HepG2 (cell line): Measurements from ENCODE around the gene TMEM250. TPM values are rescaled to one million over a fixed set of nuclear protein-coding genes. Genes with fewer than 3 reads are reported as not detected.
A peak's percentile ranks its signal among the peaks of the same experiment; 100 is the strongest.

Source experiments
- ATF7 ChIP-seq, 2 experiments: fragments of 450-650 bp in 1 of 2; sonication (generic) in 1 of 2; formaldehyde crosslinking in 1 of 2; IDR thresholded peaks; 2 replicates each; pipeline versions ENCODE4 v1.4.0 to v1.6.1; 2016 to 2020; ENCODE audit warnings: antibody characterized with exemption in 1 of 2, mild to moderate bottlenecking in 1 of 2, missing genetic modification reagents in 1 of 2
- FOSL2 ChIP-seq: sonication (generic); formaldehyde crosslinking; IDR thresholded peaks from 2 replicates; pipeline ENCODE4 v1.4.0; 2020; ENCODE audit warnings: missing genetic modification reagents
- GATAD1 ChIP-seq: IDR thresholded peaks from 2 replicates; pipeline ENCODE4 v1.6.1; 2016; ENCODE audit warnings: missing genetic modification reagents, missing compliant biosample characterization
- GLI4 ChIP-seq: sonication (generic); formaldehyde crosslinking; IDR thresholded peaks from 2 replicates; pipeline ENCODE4 v1.5.1; 2020; ENCODE audit warnings: missing genetic modification reagents, mild to moderate bottlenecking, moderate library complexity, borderline replicate concordance
- HDAC1 ChIP-seq: sonication (generic); formaldehyde crosslinking; IDR thresholded peaks from 2 replicates; pipeline ENCODE4 v1.5.1; 2020; ENCODE audit warnings: mild to moderate bottlenecking, missing genetic modification reagents
- HNF4G ChIP-seq, 2 experiments: sonication (generic) in 1 of 2; formaldehyde crosslinking in 1 of 2; IDR thresholded peaks; 2 replicates each; pipeline versions ENCODE4 v1.4.0 to v1.6.1; 2011 to 2020; ENCODE audit warnings: borderline replicate concordance in 2 of 2, low read depth in 2 of 2, mild to moderate bottlenecking in 2 of 2, low read length in 1 of 2, missing genetic modification reagents in 1 of 2, moderate library complexity in 1 of 2
- KDM6A ChIP-seq: IDR thresholded peaks from 2 replicates; pipeline ENCODE4 v1.6.1; 2016; ENCODE audit warnings: low read depth
- MIER3 ChIP-seq: IDR thresholded peaks from 2 replicates; pipeline ENCODE4 v1.6.1; 2016; ENCODE audit warnings: missing compliant biosample characterization, borderline replicate concordance
- RBAK ChIP-seq: sonication (generic); formaldehyde crosslinking; IDR thresholded peaks from 2 replicates; pipeline ENCODE4 v1.5.1; 2020; ENCODE audit warnings: mild to moderate bottlenecking, missing genetic modification reagents
- SMAD3 ChIP-seq: sonication (generic); formaldehyde crosslinking; IDR thresholded peaks from 2 replicates; pipeline ENCODE4 v1.4.0; 2020; ENCODE audit warnings: missing genetic modification reagents
- SMC3 ChIP-seq: IDR thresholded peaks from 2 replicates; pipeline ENCODE4 v1.6.1; 2011; ENCODE audit warnings: low read length, improper control_type of control experiment
- STAG1 ChIP-seq: sonication (generic); formaldehyde crosslinking; IDR thresholded peaks from 2 replicates; pipeline ENCODE4 v1.4.0; 2020; ENCODE audit warnings: missing genetic modification reagents
- TEF ChIP-seq: sonication (generic); formaldehyde crosslinking; IDR thresholded peaks from 2 replicates; pipeline ENCODE4 v1.5.0; 2020; ENCODE audit warnings: missing genetic modification reagents
- ZNF256 ChIP-seq: sonication (generic); formaldehyde crosslinking; conservative IDR thresholded peaks from 2 replicates; pipeline ENCODE4 v1.4.0; 2020; ENCODE audit warnings: missing genetic modification reagents
- ZNF44 ChIP-seq: sonication (generic); formaldehyde crosslinking; IDR thresholded peaks from 2 replicates; pipeline ENCODE4 v1.5.1; 2020; ENCODE audit warnings: mild to moderate bottlenecking, missing genetic modification reagents
- ZNF713 ChIP-seq: sonication (generic); formaldehyde crosslinking; IDR thresholded peaks from 2 replicates; pipeline ENCODE4 v1.4.0; 2020; ENCODE audit warnings: mild to moderate bottlenecking, missing genetic modification reagents
- ZNF75D ChIP-seq: sonication (generic); formaldehyde crosslinking; IDR thresholded peaks from 2 replicates; pipeline ENCODE4 v1.8.1; 2023; ENCODE audit warnings: missing genetic modification reagents, mild to moderate bottlenecking, borderline replicate concordance
- ZSCAN22 ChIP-seq: sonication (generic); formaldehyde crosslinking; IDR thresholded peaks from 2 replicates; pipeline ENCODE4 v1.4.0; 2020; ENCODE audit warnings: mild to moderate bottlenecking, missing genetic modification reagents
- ZZZ3 ChIP-seq: sonication (generic); formaldehyde crosslinking; IDR thresholded peaks from 2 replicates; pipeline ENCODE4 v1.4.0; 2020; ENCODE audit warnings: missing genetic modification reagents, mild to moderate bottlenecking, borderline replicate concordance
- polyA plus RNA-seq, 8 experiments: library from polyadenylated mRNA; depleted of rRNA in 3 of 8; stranded (reverse) in 7 of 8; unstranded in 1 of 8; fragments of >200 nt; fragmentation: Illumina TruSeq in 4 of 8; extraction: Trizol in 4 of 8; gene quantifications; 2 replicates each; pipeline versions ENCODE4 v1.2.1 to v1.2.3, GENCODE V29; 2011 to 2016; ENCODE audit warnings: low read depth in 4 of 8, missing spikeins in 1 of 8, mixed read lengths in 1 of 8; ENCODE audit not compliant: insufficient read depth in 1 of 8
- total RNA-seq, 5 experiments: library from RNA; depleted of rRNA; stranded (reverse); fragments of >200 nt; fragmentation: Illumina TruSeq; extraction: Trizol; gene quantifications; 2 replicates each; pipeline ENCODE4 v1.2.3, GENCODE V29; 2016; ENCODE audit warnings: low read depth in 1 of 5
- TF ChIP-seq, protein P1 (sequence below): sonication (generic); formaldehyde crosslinking; IDR thresholded peaks from 2 replicates; pipeline ENCODE4 v1.4.0; 2020; ENCODE audit warnings: missing genetic modification reagents; ENCODE audit errors: not compliant biosample characterization
- TF ChIP-seq, protein P2 (sequence below): sonication (generic); formaldehyde crosslinking; IDR thresholded peaks from 2 replicates; pipeline ENCODE4 v1.8.1; 2023; ENCODE audit warnings: mild to moderate bottlenecking, missing genetic modification reagents
- TF ChIP-seq, protein P3 (sequence below): sonication (generic); formaldehyde crosslinking; IDR thresholded peaks from 2 replicates; pipeline ENCODE4 v1.5.0; 2020; ENCODE audit warnings: missing genetic modification reagents

TMEM250 gene
- total and polyA plus RNA-seq, 2 of the 13 experiments (the other 11 are each of a cell fraction or from before 2014, with no cell fraction given) = 5.5 to 13.9 TPM

- TF ChIP-seq GLI4 (0 out of 2 replicates have a peak, but pooled peaks have one; percentile 76), STAG1 (CRISPR knock-in tag) (peak; percentile 17), MIER3 (CRISPR knock-in tag) (peak; percentile 70; the same call in 1 of the 2 replicates), HNF4G (IDR thresholded peaks at IDR 0.05; ENCODE audit: borderline replicate concordance, low read depth, low read length) (peak; percentile 77; the same call in 1 of the 2 replicates), HNF4G (CRISPR knock-in tag; IDR thresholded peaks at IDR 0.05; ENCODE audit: borderline replicate concordance, low read depth) (peak; percentile 75; the same call in 1 of the 2 replicates), ZSCAN22 (CRISPR knock-in tag) (0 out of 2 replicates have a peak, but pooled peaks have one; percentile 61), SMAD3 (CRISPR knock-in tag) (no peak), ZZZ3 (CRISPR knock-in tag) (no peak), GATAD1 (CRISPR knock-in tag) (no peak), TEF (CRISPR knock-in tag) (no peak), KDM6A (CRISPR knock-in tag) (peak; percentile 87), ZNF75D (CRISPR knock-in tag) (no peak), SMC3 (no peak), HDAC1 (CRISPR knock-in tag) (peak; percentile 31; the same call in 1 of the 2 replicates), ZNF256 (CRISPR knock-in tag) (no peak), ZNF713 (CRISPR knock-in tag) (no peak), RBAK (CRISPR knock-in tag) (no peak), FOSL2 (CRISPR knock-in tag) (no peak; the same call in 1 of the 2 replicates), ZNF44 (CRISPR knock-in tag) (0 out of 2 replicates have a peak, but pooled peaks have one; percentile 23), ATF7 (IDR thresholded peaks at IDR 0.05) (no peak), ATF7 (CRISPR knock-in tag; IDR thresholded peaks at IDR 0.05) (peak; percentile 64; the same call in 1 of the 2 replicates)
- TF ChIP-seq, protein P1, sequence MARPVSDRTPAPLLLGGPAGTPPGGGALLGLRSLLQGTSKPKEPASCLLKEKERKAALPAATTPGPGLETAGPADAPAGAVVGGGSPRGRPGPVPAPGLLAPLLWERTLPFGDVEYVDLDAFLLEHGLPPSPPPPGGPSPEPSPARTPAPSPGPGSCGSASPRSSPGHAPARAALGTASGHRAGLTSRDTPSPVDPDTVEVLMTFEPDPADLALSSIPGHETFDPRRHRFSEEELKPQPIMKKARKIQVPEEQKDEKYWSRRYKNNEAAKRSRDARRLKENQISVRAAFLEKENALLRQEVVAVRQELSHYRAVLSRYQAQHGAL = no peak
- TF ChIP-seq, protein P2, sequence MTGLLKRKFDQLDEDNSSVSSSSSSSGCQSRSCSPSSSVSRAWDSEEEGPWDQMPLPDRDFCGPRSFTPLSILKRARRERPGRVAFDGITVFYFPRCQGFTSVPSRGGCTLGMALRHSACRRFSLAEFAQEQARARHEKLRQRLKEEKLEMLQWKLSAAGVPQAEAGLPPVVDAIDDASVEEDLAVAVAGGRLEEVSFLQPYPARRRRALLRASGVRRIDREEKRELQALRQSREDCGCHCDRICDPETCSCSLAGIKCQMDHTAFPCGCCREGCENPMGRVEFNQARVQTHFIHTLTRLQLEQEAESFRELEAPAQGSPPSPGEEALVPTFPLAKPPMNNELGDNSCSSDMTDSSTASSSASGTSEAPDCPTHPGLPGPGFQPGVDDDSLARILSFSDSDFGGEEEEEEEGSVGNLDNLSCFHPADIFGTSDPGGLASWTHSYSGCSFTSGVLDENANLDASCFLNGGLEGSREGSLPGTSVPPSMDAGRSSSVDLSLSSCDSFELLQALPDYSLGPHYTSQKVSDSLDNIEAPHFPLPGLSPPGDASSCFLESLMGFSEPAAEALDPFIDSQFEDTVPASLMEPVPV (CRISPR knock-in tag) = 0 out of 2 replicates have a peak, but pooled peaks have one; percentile 42
- TF ChIP-seq, protein P3, sequence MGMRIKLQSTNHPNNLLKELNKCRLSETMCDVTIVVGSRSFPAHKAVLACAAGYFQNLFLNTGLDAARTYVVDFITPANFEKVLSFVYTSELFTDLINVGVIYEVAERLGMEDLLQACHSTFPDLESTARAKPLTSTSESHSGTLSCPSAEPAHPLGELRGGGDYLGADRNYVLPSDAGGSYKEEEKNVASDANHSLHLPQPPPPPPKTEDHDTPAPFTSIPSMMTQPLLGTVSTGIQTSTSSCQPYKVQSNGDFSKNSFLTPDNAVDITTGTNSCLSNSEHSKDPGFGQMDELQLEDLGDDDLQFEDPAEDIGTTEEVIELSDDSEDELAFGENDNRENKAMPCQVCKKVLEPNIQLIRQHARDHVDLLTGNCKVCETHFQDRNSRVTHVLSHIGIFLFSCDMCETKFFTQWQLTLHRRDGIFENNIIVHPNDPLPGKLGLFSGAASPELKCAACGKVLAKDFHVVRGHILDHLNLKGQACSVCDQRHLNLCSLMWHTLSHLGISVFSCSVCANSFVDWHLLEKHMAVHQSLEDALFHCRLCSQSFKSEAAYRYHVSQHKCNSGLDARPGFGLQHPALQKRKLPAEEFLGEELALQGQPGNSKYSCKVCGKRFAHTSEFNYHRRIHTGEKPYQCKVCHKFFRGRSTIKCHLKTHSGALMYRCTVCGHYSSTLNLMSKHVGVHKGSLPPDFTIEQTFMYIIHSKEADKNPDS (CRISPR knock-in tag) = no peak; the same call in 1 of the 2 replicates
These were observed 597 bp upstream of the TMEM250 start (continued) for GRCh38 chr9:136119061-136119882.
